Neural progenitor cell (in vitro differentiated cells): ENCODE results near the gene MTX2.

Experiments
- CTCF ChIP-seq: fragments of 200-600 bp; sonication (generic); IDR thresholded peaks from 2 replicates; pipeline ENCODE4 v1.5.1; 2017; ENCODE audit warnings: antibody characterized with exemption, mild to moderate bottlenecking
- EZH2 ChIP-seq: fragments of 200-600 bp; sonication (generic); IDR thresholded peaks from 2 replicates; pipeline ENCODE4 v1.6.1; 2017; ENCODE audit warnings: antibody characterized with exemption, mild to moderate bottlenecking, moderate library complexity
- EZH2phosphoT487 ChIP-seq: fragments of 200-600 bp; sonication (generic); IDR thresholded peaks from 2 replicates; pipeline ENCODE4 v1.6.1; 2017; ENCODE audit warnings: antibody characterized with exemption

- TF ChIP-seq EZH2 (no peak), CTCF (no peak), EZH2phosphoT487 (no peak)
Measured at GRCh38 chr2:176383100-176383499, 113.9 kb downstream of the MTX2 start.
